ENCODE measurements around the gene USP31.

- TF ChIP-seq CTCF (IDR thresholded peaks at IDR 0.05) (peak in 1 of 4 donors; percentile 11), POLR2A (IDR thresholded peaks at IDR 0.05) (no peak)
Measured at GRCh38 chr16:23082161-23082788, 67.0 kb downstream of the USP31 start.

Data from right lobe of liver (tissue), 4 donors.